Stimulated activated CD8-positive, alpha-beta memory T cell treated with anti-CD3 and anti-CD28 coated beads, Interleukin-7, amount 100 ng/mL, for 24 hours (primary cell): Measurements from ENCODE around the gene WASHC3.
"Not testable (repeated sequence)": the region's sequence is repeated elsewhere in the genome, so short reads cannot be mapped to it uniquely, and the experiment has no call there.

ENCODE experiments used
- DNase-seq: peaks from one replicate; pipeline ENCODE4 v3.0.0-alpha.2; 2020; ENCODE audit warnings: low read depth

Gene WASHC3

DNA sequence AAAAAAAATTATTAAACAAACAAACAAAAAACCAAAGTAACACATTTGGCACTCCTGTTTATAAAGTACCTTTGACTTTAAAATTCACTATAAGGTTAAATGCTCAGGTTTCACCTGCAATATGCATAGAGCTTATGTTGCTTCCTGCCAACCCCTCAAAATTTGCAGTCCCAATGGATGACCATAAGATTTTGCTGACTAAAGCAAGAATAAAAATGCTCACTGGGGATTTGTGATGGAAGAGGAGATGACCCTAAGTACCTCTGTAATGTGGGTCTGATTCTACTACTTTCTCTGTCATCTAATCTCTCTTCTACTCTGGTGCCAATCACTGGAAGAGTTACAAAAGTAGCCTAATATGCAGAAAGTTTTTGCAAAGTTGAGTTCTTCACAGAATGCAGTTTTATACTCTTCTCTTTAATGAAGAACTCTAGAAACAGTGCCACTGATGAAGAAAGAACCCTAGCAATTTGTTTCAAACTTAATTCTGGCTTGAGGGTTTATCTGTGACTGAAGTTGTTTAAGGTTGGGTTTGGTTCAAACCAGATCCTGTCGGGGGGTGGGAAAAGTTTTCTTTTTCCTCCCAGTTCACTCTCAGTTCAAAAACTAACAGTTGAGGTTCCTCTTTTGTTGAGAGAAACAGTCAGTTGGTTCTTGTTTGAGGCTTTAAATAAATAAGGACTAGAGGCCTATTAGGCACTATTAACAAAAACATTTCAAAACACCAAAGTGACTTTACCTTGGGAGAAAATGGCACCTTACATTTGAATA is 10.9 kb downstream of the WASHC3 start:
- no peak for DNase-seq

DNA sequence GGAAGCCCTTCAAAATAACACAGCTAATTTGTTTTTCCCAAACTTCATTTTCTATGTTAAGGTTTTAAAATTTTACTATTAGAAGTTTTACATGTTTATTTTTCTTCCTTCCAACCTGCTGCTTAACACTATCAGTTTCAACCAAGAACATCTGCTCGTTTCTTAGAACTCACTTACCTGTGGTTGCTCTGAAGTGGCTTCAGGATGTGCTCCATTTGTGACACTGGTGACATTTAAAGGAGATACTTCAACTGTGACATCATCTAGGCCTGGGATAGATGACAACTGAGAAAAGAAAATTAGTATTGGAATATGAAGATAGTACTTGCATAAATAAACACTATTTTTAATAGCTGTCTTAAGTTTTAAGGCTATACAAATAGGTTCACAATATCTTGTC is 17.9 kb downstream of the WASHC3 start:
- no peak for DNase-seq

DNA sequence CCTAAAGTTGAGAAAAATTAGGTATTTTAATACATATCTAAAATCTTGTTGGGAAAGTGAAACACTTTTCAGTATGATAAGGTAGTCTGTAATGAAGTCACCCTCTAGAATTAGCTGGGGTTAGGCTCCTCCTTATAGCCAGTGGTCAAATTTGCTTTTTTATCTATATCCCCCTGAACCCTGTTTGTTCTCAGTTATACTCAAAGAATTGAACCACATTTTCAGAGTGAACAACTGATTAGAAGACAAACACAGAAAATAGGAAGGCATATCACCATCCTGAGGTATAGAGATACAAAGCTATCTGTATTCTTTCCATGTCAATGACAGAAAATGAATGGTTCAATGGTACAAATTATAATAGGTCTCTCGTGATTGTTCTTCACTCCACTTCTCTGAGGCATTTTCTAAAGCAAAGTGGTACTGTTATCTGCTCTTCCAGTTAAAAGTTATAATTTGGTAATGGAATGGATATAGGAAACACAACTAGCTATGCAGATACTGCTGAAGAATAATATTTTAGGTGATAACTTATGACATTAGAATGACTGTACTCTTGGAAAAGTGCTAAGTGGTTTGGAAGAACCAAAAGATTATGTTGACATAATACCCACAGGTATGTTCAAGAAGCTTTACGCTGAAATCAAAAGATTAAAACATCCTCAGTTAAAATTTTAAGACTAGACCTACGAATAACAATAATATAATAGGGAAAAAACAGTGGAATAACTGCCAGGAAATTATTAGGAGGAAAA is 27.6 kb downstream of the WASHC3 start:
- DNase-seq, result no peak

DNA sequence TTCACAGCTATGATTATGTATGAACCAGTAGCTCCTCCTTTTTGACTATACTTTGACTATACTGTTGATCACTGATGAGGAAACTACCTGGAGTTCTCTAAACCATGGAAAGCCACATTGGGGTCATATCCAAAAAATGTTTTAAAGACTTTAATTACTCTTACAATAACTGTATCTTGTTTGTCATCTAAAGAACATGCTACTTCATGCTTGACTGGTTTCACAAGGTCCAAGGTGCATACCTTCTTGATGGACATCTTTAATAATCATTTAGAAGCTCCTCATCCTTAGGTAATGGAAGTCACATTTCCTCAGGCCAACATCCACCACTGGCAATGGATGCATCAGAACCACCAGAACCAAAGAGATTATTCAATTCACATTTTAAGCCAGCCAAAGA is 29.9 kb downstream of the WASHC3 start:
- DNase-seq, result no peak

DNA sequence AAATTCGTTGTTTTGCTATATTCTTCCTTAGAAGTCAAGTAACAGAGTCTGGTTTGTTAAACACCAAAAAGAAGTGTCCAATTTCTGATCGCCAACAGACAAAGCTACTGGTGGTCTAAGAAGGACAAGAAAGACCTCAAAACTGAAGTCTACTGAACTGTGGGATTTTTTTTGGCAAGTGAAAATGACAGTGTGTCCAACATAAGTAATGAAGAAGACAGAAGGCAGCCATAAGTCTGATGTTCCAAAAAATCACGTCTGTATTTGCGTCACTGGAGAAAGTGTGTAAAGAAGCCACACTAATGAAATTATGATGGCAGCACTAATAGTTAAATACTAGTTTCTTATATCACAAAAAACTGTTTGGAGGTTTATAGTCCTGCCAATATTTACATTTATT is 32.6 kb downstream of the WASHC3 start:
- DNase-seq, result no peak

DNA sequence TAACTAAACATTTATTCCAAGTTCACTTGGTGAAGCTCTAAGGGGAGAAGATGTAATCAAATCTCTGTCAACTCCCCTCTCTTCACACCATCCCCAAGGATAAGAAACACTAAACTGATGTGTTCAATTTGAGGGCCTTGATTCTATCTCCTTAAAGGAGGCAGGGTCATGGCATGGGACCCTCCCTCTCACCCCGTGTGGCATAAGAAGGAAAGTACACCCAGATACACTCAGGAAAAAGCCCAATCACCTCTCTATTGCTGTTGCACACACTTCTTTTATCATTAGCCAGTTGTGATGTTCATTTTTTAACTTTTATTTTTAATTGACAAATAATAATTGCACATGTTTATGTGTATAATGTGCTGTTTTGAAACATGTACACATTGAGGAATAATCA is 35.1 kb downstream of the WASHC3 start:
- DNase-seq, result no peak

DNA sequence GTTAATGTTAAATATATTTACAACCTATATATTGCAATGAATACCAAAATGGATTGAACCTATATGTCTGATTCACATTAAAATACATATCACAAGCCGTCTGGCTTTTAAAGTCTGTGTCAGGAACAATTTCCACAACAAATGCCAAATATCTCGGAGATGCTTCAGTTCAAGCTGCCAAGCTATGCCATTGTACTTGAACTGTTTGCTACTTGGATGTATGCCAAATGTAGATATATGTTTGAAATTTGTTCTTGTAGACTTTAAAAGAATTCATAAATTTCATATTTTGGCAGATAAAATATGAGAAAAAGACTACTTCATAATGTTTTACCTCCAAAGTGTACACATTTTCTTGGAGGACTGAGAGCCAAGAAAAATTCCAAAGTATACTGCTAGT is 37.0 kb downstream of the WASHC3 start:
- no peak for DNase-seq

DNA sequence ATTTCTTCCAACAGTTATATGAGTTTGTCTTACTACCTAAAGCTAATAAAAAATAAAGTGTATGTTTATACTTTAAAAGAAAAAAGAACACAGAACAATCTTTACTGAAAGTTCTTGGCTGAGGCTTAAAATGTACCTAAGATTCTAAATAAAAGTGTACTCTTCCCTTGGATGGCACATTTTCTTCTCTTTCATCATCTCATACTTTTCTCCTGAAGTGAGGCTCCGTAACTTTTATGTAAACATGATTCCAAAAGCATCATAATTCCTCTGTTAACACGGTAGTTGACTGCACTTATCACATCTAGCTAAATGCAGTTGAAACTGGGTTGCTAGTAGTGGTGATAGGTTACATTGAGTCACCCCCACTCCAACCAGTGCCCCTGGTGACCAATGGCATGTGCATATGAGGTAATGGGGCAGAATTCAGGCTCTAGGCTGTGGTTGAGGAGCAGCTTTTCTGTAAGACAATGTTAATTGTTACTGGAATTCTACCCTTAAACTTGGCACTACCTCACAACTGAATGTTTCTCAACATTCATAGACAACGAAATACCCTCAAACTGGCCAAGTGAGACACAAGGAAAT is 38.4 kb downstream of the WASHC3 start:
- no peak for DNase-seq

DNA sequence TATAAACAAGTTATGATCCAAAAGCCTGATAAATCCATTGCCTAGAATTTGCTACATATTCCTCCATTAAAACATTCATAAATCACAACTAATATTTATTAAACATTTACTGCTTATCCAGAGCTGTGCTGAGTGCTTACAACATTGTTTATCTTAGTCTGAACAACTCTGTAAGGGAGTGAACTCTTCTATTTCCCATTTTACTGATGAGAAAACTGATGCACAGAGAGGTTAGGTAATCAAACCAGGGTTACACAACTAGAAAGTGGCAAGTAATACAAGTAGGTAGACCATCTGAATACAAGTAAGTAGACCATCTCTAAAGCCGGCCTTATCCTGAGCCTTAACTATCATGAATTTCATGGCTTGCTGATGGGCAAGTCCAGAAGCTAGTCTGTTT is 39.5 kb downstream of the WASHC3 start:
- no peak for DNase-seq

DNA sequence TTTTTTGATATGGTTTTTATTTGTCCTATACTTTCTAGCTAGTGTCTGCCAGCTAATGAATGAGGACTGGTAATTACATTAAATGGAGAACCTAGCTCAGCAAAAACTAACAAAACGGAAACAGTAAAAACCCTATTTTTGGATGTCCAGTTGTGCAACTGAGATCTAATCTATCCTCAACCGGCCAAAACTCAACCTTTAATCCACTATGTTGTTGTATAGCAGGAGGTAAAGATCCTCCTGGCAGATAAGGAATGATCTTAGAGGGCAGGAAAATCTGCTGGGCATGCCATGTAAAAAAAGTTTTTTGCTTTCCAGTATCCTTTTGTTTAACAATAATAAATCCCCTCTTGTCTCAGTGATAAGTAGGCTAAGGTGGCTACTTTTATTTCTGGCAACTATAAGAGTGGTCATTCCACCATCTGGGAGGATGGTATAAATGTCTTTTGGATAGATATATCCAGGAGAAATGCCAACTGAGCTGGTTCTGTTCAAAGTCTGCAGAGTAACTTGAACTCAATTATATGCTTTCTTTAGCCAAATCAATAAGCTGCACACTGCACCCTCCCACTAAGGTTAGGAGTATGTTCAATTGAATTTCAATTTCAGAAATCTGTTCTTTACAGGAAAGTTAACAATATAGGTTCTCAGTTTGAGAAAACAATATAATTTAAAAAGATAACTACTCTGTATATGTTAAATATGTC is 40.1 kb downstream of the WASHC3 start:
- no peak for DNase-seq

DNA sequence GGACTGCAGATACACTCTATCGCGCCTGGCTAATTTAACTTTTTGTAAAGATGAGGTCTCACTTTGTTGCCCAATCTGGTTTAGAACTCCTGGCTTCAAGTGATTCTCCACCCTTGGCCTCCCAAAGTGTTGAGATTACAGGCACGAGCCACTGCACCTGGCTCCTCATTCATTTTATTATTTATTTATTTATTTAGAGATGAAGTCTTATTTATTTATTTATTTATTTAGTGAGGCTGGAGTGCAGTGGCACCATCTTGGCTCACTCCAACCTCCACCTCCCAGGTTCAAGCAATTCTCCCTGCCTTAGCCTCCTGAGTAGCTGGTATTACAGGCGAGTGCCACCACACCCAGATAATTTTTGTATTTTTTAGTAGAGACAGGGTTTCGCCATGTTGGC is 43.2 kb downstream of the WASHC3 start:
- not testable (repeated sequence) for DNase-seq

DNA sequence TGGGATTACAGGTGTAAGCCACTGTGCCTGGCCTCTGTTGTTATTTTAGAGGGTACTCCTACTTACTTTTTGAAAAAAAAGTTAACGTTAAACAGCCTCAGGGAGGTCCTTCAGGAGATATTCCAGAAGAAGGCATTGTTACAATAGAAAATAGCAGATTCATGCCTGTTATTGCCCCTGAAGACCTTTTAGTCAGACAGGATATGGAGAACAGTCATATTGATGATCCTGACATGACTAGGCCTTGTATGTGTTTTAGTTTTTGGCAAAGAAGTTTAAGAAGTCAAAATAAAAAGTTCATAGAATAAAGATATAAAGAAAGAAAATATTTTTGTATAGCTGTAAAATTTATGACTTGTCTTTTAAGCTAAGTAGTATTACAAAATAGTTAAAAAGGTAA is 45.3 kb downstream of the WASHC3 start:
- no peak for DNase-seq

DNA sequence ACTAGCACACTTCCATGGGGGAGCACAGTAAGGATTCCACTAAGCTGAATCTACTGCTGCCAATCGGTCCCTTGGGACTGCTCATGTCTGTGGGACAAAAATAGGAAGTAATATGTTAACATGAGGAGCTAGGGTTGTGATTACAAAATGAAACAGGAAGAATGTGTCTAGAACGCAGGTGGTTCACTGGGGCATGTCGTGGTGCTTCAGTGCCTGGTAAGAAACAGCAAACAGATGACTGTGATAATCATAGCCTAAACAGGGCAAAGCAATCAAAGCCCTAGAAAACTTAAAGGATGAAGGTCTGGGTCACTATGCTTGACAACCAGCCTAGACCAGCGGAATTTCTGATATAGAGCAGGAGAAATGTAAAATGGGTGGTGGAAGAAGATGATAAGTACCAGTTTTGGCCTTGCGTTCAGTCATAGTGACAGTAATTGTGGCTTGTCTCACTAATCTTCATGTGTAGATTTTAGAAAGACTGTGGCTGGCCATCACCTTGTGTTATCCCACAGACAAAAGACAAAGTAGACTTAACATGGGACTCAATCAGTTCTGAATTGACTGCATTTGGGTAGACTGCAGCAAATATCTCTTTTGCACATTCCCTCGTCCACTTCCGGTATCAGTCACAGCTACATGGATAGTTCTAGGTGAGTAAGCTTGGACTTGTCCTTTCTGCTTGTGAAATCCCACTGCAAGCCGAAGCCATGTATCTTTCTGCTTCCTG is 51.4 kb downstream of the WASHC3 start:
- no peak for DNase-seq

DNA sequence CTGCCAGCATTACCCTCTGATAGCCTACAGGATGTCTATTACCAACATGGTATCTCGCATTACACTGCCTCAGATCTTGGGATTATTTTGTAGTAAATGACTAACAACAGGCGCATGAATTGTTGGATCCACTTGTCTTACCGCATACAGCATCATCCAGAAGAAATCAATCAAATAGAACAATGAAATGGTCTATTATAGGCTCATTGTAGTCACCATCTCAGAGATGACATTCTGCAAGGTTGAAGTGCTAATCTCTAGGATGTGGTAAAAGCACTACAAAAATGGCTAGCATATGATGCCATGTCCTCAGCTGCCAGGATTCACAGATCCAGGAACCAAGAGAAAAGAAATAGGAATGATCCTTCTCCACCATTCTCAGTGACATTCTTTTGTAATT is 52.0 kb downstream of the WASHC3 start:
- no peak for DNase-seq

DNA sequence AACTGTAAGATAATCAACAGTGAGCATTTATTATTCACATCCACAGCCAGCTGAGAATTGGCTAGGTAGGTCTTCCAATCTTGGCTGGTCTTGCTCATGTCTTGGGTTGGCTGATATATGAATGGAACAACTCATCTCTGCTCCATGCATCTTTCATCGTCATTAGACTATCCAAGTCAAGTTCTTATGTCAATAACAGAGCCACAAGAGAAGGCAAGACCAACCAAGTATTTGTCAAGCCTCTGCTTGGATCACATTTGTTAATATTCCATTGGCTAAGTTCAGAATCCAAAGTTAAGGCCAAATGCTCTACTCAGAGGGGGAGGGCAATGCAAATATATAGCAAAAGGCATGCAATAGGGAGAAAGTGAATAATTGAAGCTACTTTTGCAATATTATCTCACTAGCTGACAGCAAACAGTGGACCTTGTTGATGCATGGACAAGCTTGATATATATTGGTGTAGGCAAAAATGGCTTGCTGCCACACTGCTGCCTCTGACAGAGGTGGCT is 53.1 kb downstream of the WASHC3 start:
- no peak for DNase-seq

DNA sequence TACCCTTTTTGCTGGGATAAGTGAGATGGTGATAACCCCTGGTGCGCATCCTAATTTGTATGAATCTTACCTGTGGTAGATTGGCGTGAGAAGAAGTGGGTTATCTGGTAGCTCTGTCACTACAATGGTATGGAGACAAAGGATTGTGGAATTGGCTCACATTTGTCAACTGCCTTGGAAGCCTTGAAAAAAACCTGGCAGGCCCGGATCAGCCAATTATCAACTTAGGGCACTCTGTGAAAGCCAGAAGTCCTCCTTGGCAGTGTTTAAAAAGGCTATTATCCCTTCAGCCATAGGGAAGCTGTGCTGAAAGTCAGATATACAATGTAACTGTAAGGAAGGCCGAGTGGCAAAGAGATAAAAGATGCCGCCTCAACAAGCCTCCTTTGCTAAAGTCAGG is 56.5 kb downstream of the WASHC3 start:
- no peak for DNase-seq

DNA sequence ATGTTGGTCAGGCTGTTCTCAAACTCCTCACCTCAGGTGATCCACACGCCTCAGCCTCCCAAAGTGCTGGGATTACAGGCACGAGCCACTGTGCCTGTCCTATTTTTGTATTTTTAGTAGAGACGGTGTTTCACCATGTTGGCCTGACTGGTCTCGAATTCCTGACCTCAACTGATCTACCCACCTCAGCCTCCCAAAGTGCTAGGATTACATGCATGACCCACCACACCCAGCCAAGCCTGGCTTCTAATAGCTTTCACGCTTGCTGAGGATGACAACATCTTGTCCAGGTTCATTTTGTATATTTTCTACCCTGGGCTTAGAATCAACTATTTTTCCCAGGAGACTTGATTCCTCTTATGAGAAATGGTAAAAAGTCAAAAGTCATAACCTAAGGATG is 64.7 kb downstream of the WASHC3 start:
- DNase-seq, result no peak

DNA sequence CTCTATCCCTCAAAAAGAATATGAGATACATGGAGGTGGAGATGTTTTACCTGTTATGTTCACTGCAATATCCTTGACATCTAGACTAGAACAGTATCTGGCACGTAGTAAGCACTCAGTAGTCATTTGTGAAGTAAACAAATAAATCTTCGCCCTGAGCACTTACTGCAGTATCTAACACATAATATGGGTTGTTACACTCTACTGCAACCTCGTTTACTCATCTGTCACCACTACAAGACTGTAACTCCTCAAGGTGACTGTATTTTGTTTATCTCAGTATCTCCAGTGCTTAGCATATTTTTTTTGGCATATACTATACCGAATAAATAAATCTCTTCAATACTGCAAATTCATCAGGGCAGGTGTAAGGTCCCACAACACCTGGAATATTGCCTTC is 66.1 kb downstream of the WASHC3 start:
- no peak for DNase-seq

DNA sequence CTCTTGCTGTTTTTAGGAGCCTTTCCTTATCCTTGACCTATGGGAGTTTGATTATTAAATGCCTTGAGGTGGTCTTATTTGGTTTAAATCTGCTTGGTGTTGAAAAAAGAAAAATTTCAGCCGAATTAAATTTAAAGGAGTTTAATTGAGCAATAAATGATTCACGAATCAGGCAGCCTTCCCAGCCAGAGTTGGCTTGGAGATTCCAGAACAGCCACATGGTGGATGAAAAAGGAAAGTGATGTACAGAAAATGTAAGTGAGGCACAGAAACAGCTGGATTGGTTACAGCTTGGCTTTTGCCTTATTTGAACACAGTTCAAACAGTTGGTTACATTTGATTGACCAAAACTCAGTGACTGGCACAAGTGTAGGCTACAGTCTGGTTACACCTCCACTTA is 69.7 kb downstream of the WASHC3 start:
- no peak for DNase-seq

DNA sequence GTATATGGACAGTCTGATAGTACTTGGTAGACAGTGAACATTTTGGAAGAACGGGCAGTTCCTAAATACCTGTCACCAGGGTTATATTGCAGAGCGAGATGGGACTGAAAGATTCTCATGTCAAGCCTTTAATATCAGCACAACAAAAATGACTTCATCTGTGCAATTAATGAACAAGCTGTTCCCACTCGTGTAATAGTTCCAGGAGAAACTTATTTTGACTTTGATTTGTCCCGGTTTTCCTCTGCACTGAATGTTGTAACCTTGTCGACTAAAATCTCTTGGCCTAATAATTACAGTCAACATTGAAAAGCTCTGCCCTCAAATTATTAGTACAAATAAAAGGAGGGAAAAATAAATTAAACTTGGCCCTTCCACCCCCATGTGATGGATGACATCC is 79.5 kb downstream of the WASHC3 start:
- no peak for DNase-seq

DNA sequence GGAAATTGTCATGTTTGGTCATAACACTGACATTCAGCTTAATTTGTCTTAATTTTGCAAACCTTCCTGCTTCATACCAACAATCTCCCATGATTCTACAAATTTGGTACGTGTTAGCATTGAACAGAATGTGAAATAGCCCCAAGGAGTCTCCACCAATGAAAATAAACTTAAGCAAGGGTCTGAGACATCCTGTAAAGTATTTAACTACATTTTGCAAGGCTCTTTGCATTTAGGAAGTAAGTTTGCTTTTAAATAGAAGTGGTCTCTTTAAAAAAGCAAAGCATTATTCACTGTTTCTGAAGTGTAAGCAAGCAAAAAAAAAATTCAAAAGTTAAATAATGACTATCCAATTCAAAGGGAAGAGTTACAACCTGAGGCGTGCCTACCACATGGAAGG is 79.9 kb downstream of the WASHC3 start:
- no peak for DNase-seq

DNA sequence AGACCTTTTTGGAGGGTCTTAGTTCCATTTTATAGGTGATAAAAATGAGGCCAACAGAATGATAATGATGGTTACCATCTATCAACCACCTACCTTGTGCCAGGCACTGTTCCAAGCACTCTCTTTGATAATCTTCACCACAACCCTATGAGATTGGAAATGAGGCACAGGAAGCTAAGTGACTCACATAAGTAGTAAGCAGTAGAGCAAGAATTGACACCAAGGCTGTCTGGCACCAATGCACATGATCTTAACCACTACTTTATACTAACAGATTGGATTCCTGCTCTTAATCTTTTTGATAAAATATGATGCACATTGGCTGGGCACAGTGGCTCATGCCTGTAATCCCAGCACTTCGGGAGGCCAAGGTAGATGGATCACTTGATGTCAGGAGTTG is 93.0 kb downstream of the WASHC3 start:
- DNase-seq, result no peak
